GM21423 (cell line): ENCODE measurements around the gene CACHD1.
"Not testable (repeated sequence)": the region's sequence is repeated elsewhere in the genome, so short reads cannot be mapped to it uniquely, and the experiment has no call there.

Experiments
- ATAC-seq: cut with Tn5 transposase; IDR thresholded peaks from one replicate; pipeline ENCODE4 v1.9.1; 2021; ENCODE audit warnings: mild to moderate bottlenecking, moderate library complexity; ENCODE audit not compliant: unreplicated experiment

The CACHD1 gene

DNA sequence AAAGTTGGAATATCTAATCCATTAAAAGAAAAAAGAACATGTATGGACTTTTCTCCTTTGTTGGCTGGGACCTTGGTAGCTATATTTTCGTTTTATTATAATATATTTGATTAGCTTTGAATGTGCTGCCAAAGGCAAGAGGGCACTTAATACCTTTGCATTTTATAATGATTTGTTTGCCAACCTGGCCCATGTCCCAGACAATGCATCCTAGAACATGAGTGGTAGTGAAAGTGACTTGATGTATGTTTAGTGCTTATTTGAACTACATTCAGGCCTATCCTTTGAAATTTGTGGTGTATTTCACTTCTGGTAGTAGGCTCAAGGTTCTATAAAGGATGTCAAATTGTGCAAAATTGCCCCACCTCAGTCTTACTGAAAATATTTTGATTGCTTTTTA is 25.9 kb downstream of the CACHD1 start:
- ATAC-seq: no peak

GRCh38 chr1:64496606-64497005 is 26.7 kb downstream of the CACHD1 start:
- ATAC-seq: no peak

GRCh38 chr1:64497088-64497883 is 27.4 kb downstream of the CACHD1 start:
- ATAC-seq: no peak

GRCh38 chr1:64498325-64498724 is 28.4 kb downstream of the CACHD1 start:
- ATAC-seq: no peak

DNA sequence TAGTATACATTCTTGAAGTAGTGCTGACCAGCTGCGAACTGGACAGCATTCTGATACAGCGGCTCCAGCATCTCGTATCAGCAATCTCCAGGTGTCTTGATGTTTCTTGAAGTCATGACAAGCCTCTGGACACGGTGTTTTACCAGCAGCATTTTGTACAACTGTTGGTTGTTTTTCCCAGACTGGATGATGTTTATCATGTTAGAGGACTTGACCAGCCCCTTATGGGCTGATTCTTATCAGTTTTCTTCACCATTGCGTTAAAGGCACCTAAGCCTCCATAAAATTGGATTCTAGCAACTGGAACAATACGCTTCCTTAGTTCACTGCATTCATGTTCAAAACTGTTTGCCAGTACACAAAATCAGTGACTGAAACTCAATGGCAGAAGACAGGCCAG is 29.1 kb downstream of the CACHD1 start:
- ATAC-seq: no peak

DNA sequence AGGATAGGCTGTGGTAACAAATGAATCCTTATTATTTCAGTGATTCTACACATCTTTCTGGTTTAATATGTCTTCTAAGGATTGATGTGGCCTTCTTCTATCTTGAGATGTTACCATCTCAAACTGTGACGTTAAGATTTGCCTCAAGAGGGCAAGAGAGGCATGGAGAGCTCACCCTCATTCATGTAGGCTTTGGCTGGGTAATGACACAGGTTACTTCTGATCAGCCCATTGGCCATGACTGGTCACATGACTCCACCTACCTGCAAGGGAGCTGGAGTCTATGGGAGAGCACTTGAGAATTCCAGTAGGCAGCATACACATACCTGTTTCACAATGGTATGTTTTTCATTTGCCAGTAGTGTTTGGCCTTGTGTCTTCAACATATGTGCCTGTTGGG is 30.0 kb downstream of the CACHD1 start:
- no peak for ATAC-seq

DNA sequence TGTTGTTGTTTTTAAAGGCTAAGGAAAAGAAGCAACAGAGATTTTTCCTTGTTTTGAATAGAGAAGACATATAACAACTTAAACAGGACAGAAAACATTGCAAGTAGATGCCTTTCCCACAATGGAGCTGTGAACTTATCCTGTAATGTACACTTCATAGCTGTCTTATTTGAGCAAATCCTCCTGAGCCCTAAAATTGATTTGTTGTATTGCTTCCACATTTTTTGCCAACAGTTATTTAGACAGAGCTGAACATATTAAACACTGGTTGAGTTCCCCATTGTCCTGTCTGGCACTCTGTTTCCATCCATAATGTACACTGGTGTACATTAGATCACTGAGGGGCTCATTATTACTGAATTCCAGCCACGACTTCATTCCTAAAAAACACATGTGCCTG is 32.2 kb downstream of the CACHD1 start:
- ATAC-seq: no peak

GRCh38 chr1:64502931-64503330 is 33.0 kb downstream of the CACHD1 start:
- no peak for ATAC-seq

GRCh38 chr1:64505232-64505943 is 35.5 kb downstream of the CACHD1 start:
- ATAC-seq: no peak

- no peak for ATAC-seq
Observed at GRCh38 chr1:64505944-64506655, 36.2 kb downstream of the CACHD1 start.

DNA sequence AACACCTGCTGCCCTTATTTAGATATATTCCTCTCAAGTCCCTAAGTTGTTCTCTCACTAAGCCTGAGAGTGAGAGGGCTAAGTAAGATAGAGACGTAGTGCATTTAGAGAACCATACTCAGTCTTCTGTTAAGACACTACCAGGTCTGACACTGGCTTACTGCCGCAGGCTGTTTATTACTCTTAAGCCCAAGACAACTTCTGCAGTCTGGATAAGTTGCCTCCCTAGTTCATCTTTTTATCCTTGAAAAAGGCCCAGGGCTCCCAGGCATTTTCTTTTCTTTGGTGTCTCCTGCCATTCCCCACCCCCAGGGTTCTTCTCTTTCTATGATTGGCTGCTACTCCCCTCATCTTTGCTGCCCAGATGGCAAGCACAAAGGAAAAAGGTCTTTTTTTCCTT is 38.7 kb downstream of the CACHD1 start:
- ATAC-seq: no peak

- ATAC-seq: no peak
Observed at GRCh38 chr1:64511044-64511443, 41.1 kb downstream of the CACHD1 start.

DNA sequence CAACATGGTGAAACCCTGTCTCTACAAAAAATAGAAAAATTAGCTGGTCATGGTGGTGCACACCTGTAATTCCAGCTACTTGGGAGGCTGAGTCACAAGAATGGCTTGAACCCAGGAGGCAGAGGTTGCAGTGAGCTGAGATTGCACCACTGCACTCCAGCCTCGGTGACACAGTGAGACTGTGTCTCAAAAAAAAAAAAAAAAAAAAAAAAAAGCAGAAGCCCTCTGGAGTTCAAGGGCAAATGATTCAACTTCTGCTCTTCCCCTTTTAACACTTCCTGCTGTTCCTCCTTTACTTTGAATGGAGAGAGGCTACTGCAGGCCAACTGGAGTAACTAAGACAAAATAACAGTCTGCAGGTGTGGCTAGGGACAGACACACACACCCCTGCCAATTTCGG is 42.3 kb downstream of the CACHD1 start:
- not testable (repeated sequence) for ATAC-seq

- ATAC-seq: no peak
Observed at GRCh38 chr1:64513545-64513944, 43.6 kb downstream of the CACHD1 start.

DNA sequence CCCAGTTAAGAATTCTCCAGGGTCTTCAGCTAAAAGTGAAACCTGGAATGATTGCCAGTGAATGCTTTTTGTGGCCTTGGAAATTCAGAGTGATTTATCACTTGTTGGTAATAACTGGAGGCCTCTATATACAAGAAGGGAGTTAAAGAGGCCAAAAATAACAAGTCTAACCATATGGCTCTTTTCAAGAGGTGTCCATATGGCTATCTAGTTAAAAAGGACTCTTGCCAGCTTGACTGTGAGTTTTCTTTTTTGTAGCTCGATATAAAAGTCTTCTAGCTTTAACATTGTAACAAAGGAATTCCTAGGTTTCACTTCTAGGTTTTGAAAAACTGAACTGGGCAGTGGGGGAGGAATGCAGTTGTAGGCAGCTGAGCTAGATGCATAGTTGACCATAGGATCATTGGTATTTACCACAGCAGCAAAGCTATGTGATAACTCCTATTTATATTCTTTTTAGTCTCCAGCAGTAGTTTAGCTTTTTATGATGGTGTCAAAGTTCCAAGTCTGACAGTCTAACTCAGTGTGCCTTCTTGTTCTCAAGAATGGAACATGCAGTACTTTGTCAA is 44.4 kb downstream of the CACHD1 start:
- ATAC-seq: no peak

DNA sequence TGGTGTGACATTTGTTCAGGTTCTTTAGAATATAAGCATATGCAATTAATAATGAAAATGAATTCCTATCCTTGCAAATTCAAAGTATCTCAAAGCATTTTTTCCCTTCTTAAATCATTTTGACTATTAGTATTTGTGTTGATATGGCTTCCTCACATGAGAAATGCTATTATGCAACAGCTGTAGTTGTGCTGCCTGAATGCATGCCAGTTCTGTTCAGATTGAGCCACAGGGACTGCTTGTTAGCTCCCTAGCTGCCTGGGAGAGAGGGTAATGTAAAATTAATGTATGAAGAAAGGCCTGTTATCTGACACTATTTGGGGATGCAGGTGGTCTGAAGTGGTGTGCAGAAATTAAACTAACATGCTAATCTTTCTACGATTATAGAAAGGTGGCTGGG is 45.5 kb downstream of the CACHD1 start:
- no peak for ATAC-seq

DNA sequence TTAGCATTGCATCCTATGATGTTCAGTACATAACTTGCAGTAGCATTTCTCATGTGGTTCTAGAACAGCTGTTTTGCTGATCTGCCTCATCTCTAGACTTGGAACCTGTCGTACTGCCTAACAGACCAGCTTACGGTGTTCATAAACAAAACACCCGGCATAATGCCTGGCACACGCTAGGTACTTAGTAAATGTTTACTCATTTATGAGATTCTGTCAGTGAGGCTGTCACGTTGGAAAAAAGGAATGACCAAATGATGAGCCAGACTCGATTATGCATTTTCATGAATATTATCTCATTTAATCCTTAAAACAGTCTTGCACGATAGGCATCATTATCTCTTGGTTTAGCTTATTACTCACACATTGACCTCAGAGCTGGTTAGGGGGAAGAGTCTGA is 46.4 kb downstream of the CACHD1 start:
- ATAC-seq: no peak

DNA sequence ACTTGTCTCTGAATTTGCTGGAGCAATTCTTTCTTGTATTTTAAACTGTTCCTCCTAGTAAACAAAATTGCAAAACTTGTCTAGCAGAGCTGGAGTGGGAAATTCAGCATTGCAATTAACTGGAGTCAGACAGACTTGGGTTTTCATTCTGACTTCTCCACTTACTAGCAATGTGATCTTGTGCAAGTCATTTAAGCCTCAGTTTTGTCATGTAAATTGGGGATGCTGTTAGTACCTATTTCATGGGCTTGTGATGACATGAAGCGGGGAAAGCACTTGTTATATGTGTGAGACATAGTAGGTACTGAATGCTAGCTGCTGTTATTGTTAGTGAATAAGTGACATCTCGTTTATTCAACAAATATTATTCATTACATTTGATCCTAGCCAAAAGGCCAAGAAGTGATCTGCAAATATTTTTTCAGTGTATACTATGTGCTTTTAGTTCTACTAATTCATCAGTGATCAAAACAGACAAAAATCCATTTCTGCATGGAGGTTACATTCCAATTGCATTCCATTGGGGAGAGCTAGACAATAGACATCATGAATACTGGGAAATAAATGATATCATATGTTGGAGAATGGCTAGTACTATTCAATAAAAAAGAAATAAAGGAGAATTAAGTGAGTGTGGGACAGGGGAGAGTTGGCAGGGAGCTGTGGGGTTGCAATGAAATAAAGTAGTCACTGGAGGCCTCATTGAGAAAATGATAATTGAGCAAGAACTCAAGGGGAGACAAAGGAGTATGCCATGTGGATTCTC is 47.1 kb downstream of the CACHD1 start:
- no peak for ATAC-seq

DNA sequence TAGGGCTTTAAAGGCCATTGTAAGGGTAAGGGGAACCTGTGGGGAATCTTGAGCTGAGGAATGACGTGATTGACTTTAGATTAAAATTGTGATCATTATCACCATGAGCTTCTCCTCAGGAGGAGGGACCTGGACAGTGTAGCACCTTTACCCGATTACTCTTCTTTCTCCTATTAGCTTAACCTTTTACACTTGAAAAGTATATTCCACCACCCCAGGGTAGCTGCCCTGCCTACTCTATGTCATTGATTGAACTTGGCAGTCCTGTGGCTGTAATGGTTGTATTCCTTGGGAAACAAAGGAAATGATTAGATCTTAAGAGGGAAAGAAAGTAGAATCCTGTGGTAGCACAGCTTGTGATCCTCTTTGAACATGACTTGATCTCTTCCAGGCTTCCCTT is 47.7 kb downstream of the CACHD1 start:
- ATAC-seq: no peak

GRCh38 chr1:64518692-64519481 is 49.0 kb downstream of the CACHD1 start:
- no peak for ATAC-seq
